ENCODE results near the gene USP7.
"Not testable (repeated sequence)": the region's sequence is repeated elsewhere in the genome, so short reads cannot be mapped to it uniquely, and the experiment has no call there.

USP7 gene

DNA sequence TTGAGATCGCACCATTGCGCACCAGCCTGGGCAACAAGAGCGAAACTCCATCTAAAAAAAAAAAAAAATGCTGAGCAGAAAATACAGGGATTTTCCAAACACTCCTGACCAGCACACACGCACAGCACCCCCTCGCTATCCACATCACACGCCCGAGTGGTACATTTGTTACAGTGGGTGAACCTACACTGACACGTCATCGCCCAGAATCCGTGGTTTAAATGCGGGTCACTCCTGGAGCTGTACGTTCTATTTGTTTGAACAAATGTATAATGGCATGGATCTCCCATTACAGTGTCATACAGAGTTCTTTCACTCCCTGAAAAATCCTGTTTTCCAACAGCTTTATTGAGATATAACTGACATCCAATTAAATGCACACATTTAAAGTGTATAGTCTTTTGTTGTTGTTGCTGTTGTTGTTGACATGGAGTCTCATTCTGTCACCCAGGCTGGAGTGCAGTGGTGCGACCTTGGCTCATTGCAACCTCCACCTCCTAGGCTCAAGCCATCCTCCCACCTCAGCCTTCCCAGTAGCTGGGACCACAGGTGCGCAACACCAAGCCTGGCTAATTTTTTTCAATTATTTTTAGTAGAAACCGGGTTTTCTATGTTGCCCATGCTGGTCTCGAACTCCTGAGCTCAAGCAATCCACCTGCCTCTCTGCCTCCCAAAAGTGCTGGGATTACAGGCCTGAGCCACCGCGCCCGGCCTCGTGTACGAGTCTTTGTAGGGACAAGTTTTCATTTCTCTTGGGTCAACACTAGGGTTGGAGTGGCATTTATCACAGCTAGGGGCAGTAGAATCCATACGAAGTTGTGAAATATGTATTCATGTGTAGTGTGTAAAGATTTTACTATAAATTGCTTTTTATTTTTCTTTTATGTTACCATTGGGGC, 90.5 kb downstream of the USP7 start:
- no peak for DNase-seq

DNA sequence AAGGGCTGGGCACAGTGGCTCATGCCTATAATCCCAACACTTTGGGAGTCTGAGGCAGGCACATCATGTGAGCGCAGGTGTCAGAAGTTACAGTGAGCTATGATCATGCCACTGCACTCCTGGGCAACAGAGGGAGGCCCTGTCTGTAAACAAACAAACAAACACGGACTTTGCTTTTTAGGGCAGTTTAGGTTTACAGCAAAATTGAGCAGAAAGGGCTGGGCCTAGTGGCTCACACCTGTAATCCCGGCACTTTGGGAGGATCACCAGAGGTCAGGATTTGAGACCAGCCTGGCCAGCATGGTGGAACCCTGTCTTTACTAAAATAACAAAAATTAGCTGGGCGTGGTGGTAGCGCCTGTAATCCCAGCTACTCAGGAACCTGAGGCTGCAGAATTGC, 91.6 kb downstream of the USP7 start:
- no peak for DNase-seq

GRCh38 chr16:8869988-8870241, 93.8 kb downstream of the USP7 start:
- not testable (repeated sequence) for DNase-seq

- no peak for DNase-seq
These were observed 94.3 kb downstream of the USP7 start for GRCh38 chr16:8869212-8869987.

DNA sequence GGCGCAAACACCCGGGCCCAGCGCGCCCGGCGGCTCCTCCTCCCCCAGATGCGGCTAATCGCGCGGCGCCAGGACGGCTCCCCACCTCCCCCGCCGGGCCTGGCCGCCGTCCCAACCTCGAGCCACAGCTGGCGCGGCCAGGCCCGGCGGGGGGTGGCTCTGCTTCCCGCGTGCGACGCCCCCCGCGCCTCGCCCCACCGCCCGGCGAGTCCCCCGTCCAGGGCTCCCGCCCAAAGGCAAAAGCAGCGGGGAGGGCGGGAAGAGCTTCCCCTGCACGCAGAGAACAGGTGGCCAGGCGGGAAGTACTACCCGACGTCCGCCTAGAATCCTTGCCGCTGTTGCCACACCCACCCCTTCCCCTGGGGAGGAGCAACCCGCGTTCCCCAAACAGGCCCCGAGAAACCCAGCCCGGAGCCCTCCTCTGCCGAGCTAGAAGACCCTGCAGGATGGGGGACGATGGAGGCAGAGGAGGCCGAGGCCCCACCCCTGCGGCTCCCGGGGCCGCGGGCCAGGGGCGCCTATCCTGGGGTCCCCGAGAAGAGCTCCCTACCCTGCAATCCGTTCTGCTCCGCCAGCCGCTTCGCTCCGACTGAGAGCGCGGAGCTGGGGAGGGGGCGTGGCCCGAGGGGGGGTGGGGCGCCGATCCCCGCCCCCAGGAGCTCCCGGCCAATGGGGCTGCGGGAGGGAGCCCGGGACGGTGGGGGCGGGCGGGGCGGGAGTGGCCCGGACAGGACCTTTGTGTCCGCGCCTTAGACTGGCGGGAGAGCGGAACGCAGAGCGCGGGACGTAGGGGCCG, 95.1 kb downstream of the USP7 start, which contains the start of gene CARHSP1:
Gene CARHSP1, minus strand, starts transcription at position 591 of the 796 bp plus-strand sequence. CDS start 9,678 bp downstream, outside the sequence.
- DNase-seq, result peak; percentile 54

DNA sequence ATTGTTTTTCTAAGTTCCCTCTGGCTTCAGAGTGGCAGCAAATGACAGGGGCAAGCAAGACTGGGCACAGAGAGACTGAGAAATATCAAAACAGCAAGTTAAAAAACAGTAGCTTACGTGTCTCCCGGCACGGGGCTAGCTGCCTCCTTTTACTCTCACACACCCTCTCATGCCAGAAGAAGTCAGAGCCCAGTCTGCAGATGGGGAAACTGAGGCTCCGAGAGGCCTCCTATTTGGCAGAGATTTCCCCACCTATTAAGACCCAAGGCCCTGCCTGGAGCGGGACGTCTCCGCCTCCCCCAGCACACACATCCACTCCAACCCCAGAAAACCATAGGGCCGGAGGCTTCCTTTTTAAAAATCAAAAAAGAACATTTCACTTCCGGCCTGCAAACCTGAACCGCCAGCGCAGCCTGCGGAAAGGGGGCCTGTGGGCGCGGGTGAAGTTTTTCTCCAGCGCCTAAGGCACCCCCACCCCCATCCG, 95.7 kb downstream of the USP7 start:
- no peak for DNase-seq

DNA sequence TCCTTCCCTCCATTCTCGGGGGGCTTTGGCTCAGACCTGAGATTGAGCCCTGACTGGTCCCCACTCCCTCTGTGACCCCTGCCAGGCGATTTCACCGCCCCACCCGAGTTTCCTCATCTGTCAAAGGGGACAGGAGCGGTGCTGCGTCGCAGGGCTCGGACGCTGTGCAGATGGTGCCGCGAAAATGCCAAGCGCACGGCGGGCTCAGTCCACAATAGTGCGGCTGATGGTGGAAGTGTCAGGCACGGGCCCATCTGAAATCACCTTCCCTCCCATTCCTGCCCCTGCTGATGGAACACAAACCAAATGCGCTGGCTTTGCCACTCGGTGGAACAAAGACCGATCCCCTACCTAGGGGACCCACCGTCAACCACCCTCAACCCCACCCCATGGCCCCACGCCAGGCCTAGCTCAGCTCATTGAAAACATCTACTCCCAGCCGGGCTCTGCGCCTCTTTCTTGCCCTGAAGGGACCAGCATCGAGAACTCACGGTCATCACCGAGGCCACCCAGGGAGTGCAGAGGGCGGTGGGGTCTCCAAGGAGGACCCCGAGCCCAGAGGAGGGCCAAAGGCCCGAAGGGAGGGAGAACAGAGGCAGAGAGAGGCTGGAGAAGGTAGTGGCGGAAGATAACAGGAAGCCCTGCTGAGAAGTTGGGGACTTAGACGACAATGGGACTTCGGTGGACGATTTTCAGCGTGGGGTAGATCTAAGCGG, 96.3 kb downstream of the USP7 start:
- no peak for DNase-seq

DNA sequence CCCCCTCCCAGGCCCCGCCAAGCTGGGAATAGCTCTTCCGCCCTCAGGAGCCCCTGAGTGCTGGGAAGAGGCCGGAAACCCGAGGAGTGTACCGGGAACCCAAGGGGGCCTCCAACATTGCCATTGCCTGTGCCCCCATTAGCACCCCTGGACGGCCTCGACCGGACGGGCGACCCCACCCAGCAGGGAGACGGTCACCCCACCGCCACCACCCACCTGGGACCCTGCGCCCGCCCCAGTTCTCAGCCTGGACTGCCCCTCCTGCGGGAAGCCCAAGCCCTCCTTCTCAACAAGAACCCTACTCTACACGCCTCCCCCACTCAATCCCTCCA, 96.9 kb downstream of the USP7 start:
- no peak for DNase-seq

- no peak for DNase-seq
These were observed 97.4 kb downstream of the USP7 start for GRCh38 chr16:8866118-8866883.

GRCh38 chr16:8865145-8865882, 98.4 kb downstream of the USP7 start:
- DNase-seq, result no peak

- DNase-seq, result no peak
These were observed 99.1 kb downstream of the USP7 start for GRCh38 chr16:8864480-8865110.

DNA sequence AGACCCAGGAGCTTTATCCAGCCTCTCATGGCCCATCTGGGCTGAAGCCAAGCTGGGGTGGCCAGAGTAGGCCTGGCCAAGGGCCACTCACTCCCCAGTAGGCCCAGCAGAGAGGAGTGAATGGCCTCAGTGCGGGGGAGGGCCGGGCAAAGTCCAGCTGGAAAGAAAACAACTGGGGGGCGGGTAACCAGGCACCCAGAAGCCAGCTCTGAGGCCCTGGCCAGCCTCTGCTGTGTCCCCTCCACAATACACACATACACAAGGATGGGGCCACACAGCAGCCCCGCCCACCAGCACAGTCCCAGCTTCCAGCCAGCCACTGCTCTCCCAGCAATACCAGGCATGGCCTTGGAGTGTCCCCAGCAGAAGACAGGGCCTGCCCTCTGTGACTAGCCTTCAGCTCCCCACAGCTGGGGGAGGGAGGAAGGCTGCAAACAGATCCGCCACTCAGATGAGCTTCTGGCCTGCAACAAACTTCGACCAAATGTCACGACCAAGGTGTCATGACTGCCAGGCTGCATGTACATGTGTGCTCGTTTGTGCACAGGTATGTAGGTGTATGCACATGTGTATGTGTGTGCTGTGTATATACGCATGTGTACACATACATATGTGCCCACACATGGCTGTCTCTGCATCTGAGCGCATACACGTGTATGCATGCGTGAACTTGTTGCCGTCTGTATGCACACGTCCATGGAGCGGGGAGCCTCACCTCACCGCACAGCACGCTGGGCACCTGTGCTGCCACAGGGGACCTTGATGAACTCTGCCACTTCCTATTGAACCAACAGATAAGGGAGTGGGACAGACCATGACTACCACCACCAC, 99.9 kb downstream of the USP7 start:
- no peak for DNase-seq

- no peak for DNase-seq
These were observed 101.2 kb downstream of the USP7 start for GRCh38 chr16:8862309-8863130.

DNA sequence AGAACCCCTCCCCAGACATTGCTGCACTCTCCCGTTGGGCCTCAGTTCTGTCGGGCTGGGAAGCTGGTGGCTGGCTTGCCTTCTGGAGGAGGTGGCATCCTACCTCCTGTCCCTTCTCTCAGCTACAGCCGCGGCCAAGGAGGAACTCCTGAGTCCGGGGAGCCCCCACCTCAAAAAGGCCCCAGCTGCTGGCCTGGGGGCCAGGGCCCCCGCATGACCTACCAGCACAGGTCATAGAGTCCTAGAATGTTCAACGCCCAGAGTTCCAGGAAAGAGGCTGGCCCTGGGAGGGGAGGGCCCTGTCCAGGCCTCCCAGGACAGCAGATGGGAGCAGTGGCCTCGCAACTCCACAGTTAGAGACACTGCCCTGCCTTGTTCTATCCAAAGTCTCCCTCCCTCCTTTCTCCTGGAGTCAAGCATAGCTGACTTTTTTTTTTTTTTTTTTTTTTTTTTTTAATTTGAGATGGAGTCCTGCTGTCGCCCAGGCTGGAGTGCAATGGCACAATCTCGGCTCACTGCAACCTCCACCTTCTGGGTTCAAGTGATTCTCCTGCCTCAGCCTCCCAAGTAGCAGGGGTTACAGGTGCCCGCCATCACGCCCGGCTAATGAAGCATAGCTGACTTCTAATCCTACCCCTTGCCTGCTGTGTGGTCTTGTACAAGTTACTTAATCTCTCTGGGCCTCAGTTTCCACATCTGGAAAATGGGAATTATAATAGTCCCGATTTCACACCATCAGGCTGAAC, 102.0 kb downstream of the USP7 start:
- DNase-seq, result no peak

DNA sequence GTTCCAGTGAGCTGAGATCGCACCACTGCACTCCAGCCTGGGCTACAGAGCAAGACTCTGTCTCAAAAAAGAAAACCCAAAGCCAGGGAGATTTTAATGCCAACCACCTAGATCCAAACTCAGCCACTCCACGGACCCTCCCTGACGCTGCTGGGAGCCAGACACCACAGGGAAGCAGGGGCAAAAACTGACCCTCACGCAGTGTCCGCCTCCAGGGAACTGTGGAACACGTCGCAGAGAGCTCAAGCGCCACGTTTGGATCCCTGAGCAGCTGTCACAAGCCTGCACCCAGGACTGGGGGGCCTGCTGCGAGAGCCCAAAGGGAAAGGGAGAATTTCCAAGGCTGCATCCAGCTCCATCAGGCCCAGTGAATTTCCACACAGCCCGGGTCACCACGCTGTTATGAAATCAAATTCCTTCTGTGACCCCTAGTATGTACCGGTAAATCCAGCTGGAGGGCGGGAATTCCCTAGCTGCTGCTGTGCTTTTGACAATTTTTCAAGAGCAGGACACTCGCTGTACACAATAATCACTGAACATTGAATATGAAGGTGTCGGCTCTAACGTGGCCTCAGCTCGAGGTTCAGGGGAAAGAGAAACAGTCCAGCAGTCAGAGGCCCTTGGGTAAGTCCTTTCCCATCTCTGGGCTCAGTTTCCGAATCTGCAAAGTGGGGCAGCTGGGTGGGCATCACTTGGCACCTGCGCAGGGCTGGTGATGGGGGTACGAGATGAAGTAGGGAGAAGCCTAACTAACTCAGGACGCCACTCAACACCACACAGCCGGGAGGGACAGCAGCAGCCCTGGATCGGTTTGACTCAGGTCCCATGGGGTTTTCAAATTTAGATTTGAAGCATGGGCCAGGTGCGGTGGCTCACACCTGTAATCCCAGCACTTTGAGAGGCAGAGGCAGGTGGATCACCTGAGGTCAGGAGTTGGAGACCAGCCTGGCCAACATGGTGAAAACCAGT, 103.5 kb downstream of the USP7 start:
- DNase-seq, result no peak

DNA sequence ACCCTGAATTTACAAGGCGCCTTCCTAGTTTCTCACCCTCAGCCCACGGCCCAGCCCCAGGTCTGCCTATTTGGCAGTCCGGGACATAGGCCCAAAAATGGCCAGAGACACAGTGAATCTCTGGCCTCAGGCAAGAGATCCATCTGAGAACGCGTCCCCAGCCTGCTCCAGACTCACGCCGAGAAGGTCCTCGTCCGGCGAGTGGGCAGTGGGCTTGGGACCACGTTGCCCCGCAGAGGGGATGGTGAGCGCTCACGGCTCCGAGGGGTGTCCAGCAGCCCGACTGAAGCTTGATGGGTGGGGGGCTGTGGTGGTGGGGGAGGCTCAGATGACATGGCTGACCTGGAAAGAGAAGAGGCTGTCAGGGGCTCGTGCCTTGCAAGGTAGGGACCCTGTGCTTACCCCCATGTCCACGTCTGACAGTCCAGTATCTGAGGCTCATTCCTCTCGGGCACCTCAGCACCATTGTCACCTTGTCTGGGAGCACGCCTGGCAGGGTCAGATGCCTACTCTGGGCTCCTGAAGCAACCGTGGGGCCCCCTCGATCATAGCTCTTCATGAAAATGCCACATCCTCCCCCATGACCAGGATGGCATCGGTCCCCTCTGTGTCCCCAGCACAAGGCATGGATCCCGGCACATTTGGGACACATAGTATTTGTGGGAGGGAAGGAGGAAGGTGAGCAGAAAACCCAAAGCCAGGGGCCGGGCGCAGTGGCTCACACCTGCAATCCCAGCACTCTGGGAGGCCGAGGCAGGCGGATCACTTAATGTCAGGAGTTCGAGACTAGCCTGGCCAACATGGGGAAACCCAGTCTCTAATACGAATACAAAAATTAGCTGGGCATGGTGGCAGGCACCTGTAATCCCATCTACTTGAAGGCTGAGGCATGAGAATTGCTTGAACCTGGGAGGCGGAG, 104.5 kb downstream of the USP7 start:
- no peak for DNase-seq
